H1 (cell line): ENCODE results near the gene SLC3A2. TPM values are rescaled to one million over a fixed set of nuclear protein-coding genes. Genes with fewer than 3 reads are reported as not detected.

ENCODE experiments used
- CTCF ChIA-PET: fragments of 300-600 bp; sonication (Branson Sonifier 250); formaldehyde crosslinking; loops from one replicate; lab custom pipeline; 2021; ENCODE audit not compliant: partially characterized antibody; lab: Charles Lee
- POLR2A ChIA-PET: fragments of 300-600 bp; sonication (Branson Sonifier 250); formaldehyde crosslinking; loops from one replicate; lab custom pipeline; 2021; ENCODE audit warnings: inconsistent platforms; ENCODE audit not compliant: partially characterized antibody; lab: Charles Lee
- DNase-seq, 2 experiments: peaks; one replicate each; pipeline versions ENCODE4 v3.0.0 to v3.0.0-alpha.2; 2010 to 2022; ENCODE audit warnings: low spot score in 2 of 2, low read depth in 1 of 2, mixed read lengths in 1 of 2
- FAIRE-seq: peaks from 2 replicates; lab custom pipeline; 2011; peaks lifted over from hg19 to GRCh38; lab: Jason Lieb, UNC
- H2AFZ ChIP-seq: 2 replicates; pipeline ENCODE4 v1.8.1; 2012; ENCODE audit warnings: low read length, inconsistent platforms
- H2AK5ac ChIP-seq: 2 replicates; pipeline ENCODE4 v1.6.1; 2013; ENCODE audit warnings: low read depth, low read length
- H2BK120ac ChIP-seq: replicated peaks from 2 replicates; pipeline ENCODE3; 2013; ENCODE audit warnings: low read depth, low read length, inconsistent platforms
- H2BK12ac ChIP-seq: 2 replicates; pipeline ENCODE4 v1.6.1; 2013; ENCODE audit warnings: low read depth, low read length
- H2BK15ac ChIP-seq: 2 replicates; pipeline ENCODE4 v1.6.1; 2013; ENCODE audit warnings: low read length
- H2BK20ac ChIP-seq: 2 replicates; pipeline ENCODE4 v1.6.1; 2013; ENCODE audit warnings: low read length
- H2BK5ac ChIP-seq: 2 replicates; pipeline ENCODE4 v1.6.1; 2013; ENCODE audit warnings: low read depth, low read length
- H3K14ac ChIP-seq: 2 replicates; pipeline ENCODE4 v1.6.1; 2013; ENCODE audit warnings: inconsistent platforms; ENCODE audit not compliant: insufficient read length
- H3K18ac ChIP-seq: 2 replicates; pipeline ENCODE4 v1.6.1; 2013; ENCODE audit warnings: low read length; ENCODE audit errors: extremely low read depth
- H3K23ac ChIP-seq: 2 replicates; pipeline ENCODE4 v1.6.1; 2013; ENCODE audit warnings: inconsistent platforms; ENCODE audit not compliant: insufficient read length
- H3K23me2 ChIP-seq: 2 replicates; pipeline ENCODE4 v1.6.1; 2013; ENCODE audit warnings: low read depth, low read length
- H3K27ac ChIP-seq: 2 replicates; pipeline ENCODE4 v1.6.1; 2011; ENCODE audit warnings: low read depth, low read length, inconsistent platforms
- H3K27me3 ChIP-seq, 4 experiments: replicated peaks in 1 of 4; 1 replicate in 1 of 4; 2 replicates in 3 of 4; pipeline versions ENCODE4 v1.6.1 to v1.8.1; 2011 to 2013; ENCODE audit warnings: low read length in 3 of 4, mild to moderate bottlenecking in 3 of 4, inconsistent platforms in 2 of 4, mixed read lengths in 2 of 4, moderate library complexity in 1 of 4; ENCODE audit not compliant: control insufficient read depth in 3 of 4, insufficient read depth in 3 of 4; ENCODE audit errors: extremely low read depth in 1 of 4
- H3K36me3 ChIP-seq, 4 experiments: 2 replicates each; pipeline versions ENCODE4 v1.6.1 to v1.8.1; 2011 to 2013; ENCODE audit warnings: mild to moderate bottlenecking in 4 of 4, low read length in 3 of 4, moderate library complexity in 2 of 4, control low read depth in 1 of 4, inconsistent platforms in 1 of 4; ENCODE audit not compliant: insufficient read depth in 4 of 4, control insufficient read depth in 2 of 4
- H3K4ac ChIP-seq: replicated peaks from 2 replicates; pipeline ENCODE3; 2013; ENCODE audit warnings: low read length, low read depth, mixed read lengths, inconsistent platforms; ENCODE audit not compliant: insufficient read length
- H3K4me1 ChIP-seq, 4 experiments: replicated peaks in 1 of 4; 1 replicate in 1 of 4; 2 replicates in 3 of 4; pipeline versions ENCODE4 v1.6.1 to v1.8.1; 2011 to 2013; ENCODE audit warnings: low read length in 3 of 4, inconsistent platforms in 2 of 4, mixed read lengths in 1 of 4; ENCODE audit not compliant: insufficient read depth in 4 of 4, control insufficient read depth in 3 of 4
- H3K4me2 ChIP-seq, 2 experiments: 2 replicates each; pipeline versions ENCODE4 v1.6.1 to v1.8.1; 2011 to 2013; ENCODE audit warnings: low read depth in 2 of 2, low read length in 2 of 2, control low read depth in 1 of 2, inconsistent platforms in 1 of 2, mild to moderate bottlenecking in 1 of 2; ENCODE audit not compliant: insufficient read depth in 1 of 2
- H3K4me3 ChIP-seq, 4 experiments: fragments of 200-600, 300-600 bp in 1 of 4; sonication (generic), shearing (Covaris generic), sonication (Bioruptor Twin) in 1 of 4; 2 replicates each; pipeline versions ENCODE4 v1.5.1 to v1.8.1; 2011 to 2016; ENCODE audit warnings: low read length in 4 of 4, low read depth in 3 of 4, control low read depth in 2 of 4, inconsistent platforms in 2 of 4, mild to moderate bottlenecking in 2 of 4, mixed read lengths in 1 of 4, moderate library complexity in 1 of 4; ENCODE audit not compliant: insufficient read depth in 2 of 4; ENCODE audit errors: extremely low read depth in 1 of 4
- H3K56ac ChIP-seq: replicated peaks from 2 replicates; pipeline ENCODE3; 2013; ENCODE audit warnings: low read depth, mild to moderate bottlenecking, mixed read lengths, low read length, inconsistent platforms; ENCODE audit not compliant: insufficient read length
- H3K79me1 ChIP-seq: 2 replicates; pipeline ENCODE4 v1.6.1; 2013; ENCODE audit warnings: low read depth, low read length, control low read depth
- H3K79me2 ChIP-seq, 2 experiments: 2 replicates each; pipeline versions ENCODE4 v1.6.1 to v1.8.1; 2012 to 2013; ENCODE audit warnings: low read length in 2 of 2, mild to moderate bottlenecking in 2 of 2, inconsistent platforms in 1 of 2; ENCODE audit not compliant: insufficient read depth in 2 of 2, control insufficient read depth in 1 of 2
- H3K9ac ChIP-seq, 4 experiments: replicated peaks in 1 of 4; 1 replicate in 1 of 4; 2 replicates in 3 of 4; pipeline versions ENCODE4 v1.6.1 to v1.8.1; 2011 to 2013; ENCODE audit warnings: low read depth in 3 of 4, low read length in 3 of 4, control low read depth in 2 of 4, mild to moderate bottlenecking in 2 of 4, moderate library complexity in 2 of 4, inconsistent platforms in 1 of 4; ENCODE audit errors: extremely low read depth in 1 of 4
- H3K9me3 ChIP-seq, 2 experiments: 2 replicates each; pipeline versions ENCODE4 v1.6.1 to v1.8.1; 2012 to 2013; ENCODE audit warnings: mild to moderate bottlenecking in 2 of 2, moderate library complexity in 2 of 2, control low read depth in 1 of 2, inconsistent platforms in 1 of 2, low read depth in 1 of 2, low read length in 1 of 2, mixed read lengths in 1 of 2; ENCODE audit not compliant: insufficient read depth in 2 of 2
- H4K20me1 ChIP-seq, 2 experiments: replicated peaks in 1 of 2; 2 replicates each; pipeline versions ENCODE3 to v1.8.1; 2011 to 2013; ENCODE audit warnings: inconsistent platforms in 2 of 2, low read length in 2 of 2, mild to moderate bottlenecking in 1 of 2; ENCODE audit not compliant: insufficient read depth in 2 of 2, control insufficient read depth in 1 of 2
- H4K5ac ChIP-seq: 2 replicates; pipeline ENCODE4 v1.6.1; 2013; ENCODE audit warnings: low read length, low read depth, mixed read lengths, inconsistent platforms; ENCODE audit not compliant: insufficient read length
- H4K8ac ChIP-seq: 2 replicates; pipeline ENCODE4 v1.8.0; 2013; ENCODE audit warnings: mild to moderate bottlenecking, moderate library complexity, low read length, inconsistent platforms; ENCODE audit not compliant: insufficient read depth; ENCODE audit errors: extremely low read depth
- H4K91ac ChIP-seq: replicated peaks from 2 replicates; pipeline ENCODE3; 2013; ENCODE audit warnings: low read length, mixed read lengths, inconsistent platforms; ENCODE audit not compliant: insufficient read length
- CHD1 ChIP-seq: IDR thresholded peaks from 2 replicates; pipeline ENCODE4 v1.6.1; 2012; ENCODE audit warnings: low read depth, low read length, improper control_type of control experiment
- EZH2 ChIP-seq: fragments of 200-600 bp; sonication (generic); IDR thresholded peaks from 2 replicates; pipeline ENCODE4 v1.7.1; 2012; ENCODE audit warnings: low read depth, mild to moderate bottlenecking, moderate library complexity, low read length, inconsistent platforms; ENCODE audit not compliant: severe bottlenecking
- JUND ChIP-seq: IDR thresholded peaks from 2 replicates; pipeline ENCODE4 v1.6.1; 2011; ENCODE audit warnings: mild to moderate bottlenecking, improper control_type of control experiment, low read length
- TAF1 ChIP-seq: IDR thresholded peaks from 2 replicates; pipeline ENCODE4 v1.6.1; 2011; ENCODE audit warnings: mild to moderate bottlenecking, low read depth, low read length
- WGBS, 2 experiments: shearing (Covaris generic) in 1 of 2; methylation state at CpG; one replicate each; pipeline versions ENCODE4 v1.1.6 to v1.1.7; 2013 to 2015; ENCODE audit warnings: low lambda C conversion rate in 2 of 2, mixed read lengths in 2 of 2, inconsistent platforms in 1 of 2, low coverage in 1 of 2, missing lambda C conversion rate in 1 of 2; ENCODE audit not compliant: insufficient replicate concordance in 2 of 2, insufficient coverage in 1 of 2, insufficient read length in 1 of 2; ENCODE audit errors: extremely low coverage in 1 of 2, missing lambda C conversion rate in 1 of 2; 5-methylcytosine and 5-hydroxymethylcytosine counted together
- polyA plus RNA-seq, 7 experiments: library from polyadenylated mRNA; depleted of rRNA in 3 of 7; stranded (reverse) in 5 of 7; unstranded in 2 of 7; fragments of >200 nt in 5 of 7; fragments of 200-250 nt in 2 of 7; gene quantifications; 1 replicate in 5 of 7; 2 replicates in 1 of 7; 4 replicates in 1 of 7; pipeline versions ENCODE4 v1.2.1 to v1.2.3, GENCODE V29; 2011 to 2013; ENCODE audit warnings: missing spikeins in 2 of 7, mixed read lengths in 2 of 7
- total RNA-seq: library from RNA; stranded (reverse); fragmentation: NEBNext Ultra II Directional; extraction: Animal tissue kit (Norgen Biotek cat#: 25700); gene quantifications from 2 replicates; pipeline ENCODE4 v1.2.1, GENCODE V29; 2021

The SLC3A2 gene
- total and polyA plus RNA-seq, 2 of the 8 experiments (the other 6 are each of a cell fraction or from before 2014, with no cell fraction given) = 410 to 435 TPM

DNA sequence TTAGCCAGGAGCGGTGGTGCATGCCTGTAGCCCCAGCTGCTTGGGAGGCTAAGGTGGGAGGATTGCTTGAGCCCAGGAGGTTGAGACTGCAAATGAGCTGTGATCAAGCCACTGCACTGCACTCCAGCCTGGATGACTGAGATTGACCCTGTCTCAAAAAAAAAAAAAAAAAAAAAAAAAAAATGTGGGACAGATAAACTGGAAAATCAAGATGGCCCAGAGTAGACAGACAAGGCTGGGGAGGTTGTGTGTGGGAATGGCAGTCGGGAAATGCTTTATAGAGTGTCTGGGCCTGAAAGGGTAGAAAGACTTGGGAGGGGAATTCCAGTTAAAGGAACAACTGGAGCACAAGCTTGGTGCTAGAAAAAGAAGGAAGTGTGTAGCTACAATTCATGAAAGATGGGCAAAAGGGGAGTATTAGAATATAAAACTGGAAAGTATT lies 23.1 kb upstream of the SLC3A2 start:
- WGBS, 2 experiments = 31% methylated on average over 2 of the region's 2 CpGs; no CpG with 5 or more reads in 1 of the 2 experiments
- Histone ChIP-seq H4K20me1 (peaks cover 4 to 23% of the 10 kb centered on the region in 2 experiments), H3K4ac (no peak overlapping the region), H3K79me2 (peaks cover 56 to 97% of the 10 kb centered on the region in 2 experiments), H3K36me3 (peaks cover 25 to 49% (median 27%) of the 10 kb centered on the region in 4 experiments), H2AK5ac (peak overlapping the region; percentile 42; the same call in 1 of the 2 replicates), H3K9ac (peak overlapping the region; percentile 64 to 100 (median 100); a peak in 5 of 7 replicates), H3K27ac (0 out of 2 replicates have a peak overlapping the region, but pooled peaks have one; percentile 26), H2BK12ac (no peak overlapping the region), H3K27me3 (no peaks in the 10 kb centered on the region), H3K4me3 (peak overlapping the region; percentile 74 to 100 (median 90)), H3K23ac (no peak overlapping the region), H2AFZ (no peak overlapping the region), H4K5ac (no peak overlapping the region), H3K4me2 (peak overlapping the region; percentile 78 to 95), H3K56ac (no peak overlapping the region), H2BK120ac (no peak overlapping the region), H2BK15ac (no peak overlapping the region), H3K23me2 (peaks cover 14% of the 10 kb centered on the region), H3K9me3 (no peaks in the 10 kb centered on the region), H3K4me1 (peaks cover 0 to 14% (median 9%) of the 10 kb centered on the region in 4 experiments; a peak in 4 of 7 replicates), H4K8ac (no peak overlapping the region), H3K79me1 (peaks cover 5% of the 10 kb centered on the region; the same call in 1 of the 2 replicates), H4K91ac (no peak overlapping the region), H2BK20ac (no peak overlapping the region), H3K18ac (peak overlapping the region; percentile 53; the same call in 1 of the 2 replicates), H2BK5ac (peak overlapping the region; percentile 85; the same call in 1 of the 2 replicates), H3K14ac (no peak overlapping the region)
- TF ChIP-seq EZH2 (no peak), TAF1 (0 out of 2 replicates have a peak, but pooled peaks have one; percentile 18), CHD1 (no peak), JUND (no peak)
- POLR2A ChIA-PET = interaction anchor here (1.1 to 20.0 kb wide), 18 partner anchors 8 to 832 kb away, joined by 3 to 2104 read pairs (median 30); partner anchors contain the start of genes BSCL2, C11orf98, CSKMT and EEF1G
- CTCF ChIA-PET = interaction anchor here (0.6 to 1.5 kb wide), 9 partner anchors 22 to 784 kb away, joined by 3 to 7 read pairs (median 3); partner anchors contain the start of genes GNG3, SLC3A2 and UQCC3
- FAIRE-seq = no peak
- no peak for DNase-seq
